OCI-LY7 (cell line): ENCODE data around the gene RTBDN. TPM values are rescaled to one million over a fixed set of nuclear protein-coding genes. Genes with fewer than 3 reads are reported as not detected.

Experiments
- BruUV-seq: library from RNA; stranded (reverse); fragments of 400-500 nt; replicated peaks from 2 replicates; lab custom pipeline; 2021; lab: Mats Ljungman, UMichigan
- CTCF ChIA-PET: fragments of 300-600 bp; sonication (Branson Sonifier 250); formaldehyde crosslinking; loops from one replicate; lab custom pipeline; 2022; ENCODE audit warnings: antibody characterized with exemption; ENCODE audit not compliant: unreplicated experiment; lab: Charles Lee
- POLR2A ChIA-PET: fragments of 300-600 bp; sonication (Branson Sonifier 250); formaldehyde crosslinking; loops from one replicate; lab custom pipeline; 2022; ENCODE audit warnings: antibody characterized with exemption; lab: Charles Lee
- DNase-seq: peaks from one replicate; pipeline ENCODE4 v3.0.0-alpha.2; 2015; ENCODE audit warnings: low spot score
- H2AFZ ChIP-seq: fragments of 200-600 bp; sonication (generic), shearing (Covaris generic); 2 replicates; pipeline ENCODE4 v1.6.1; 2014; ENCODE audit warnings: mild to moderate bottlenecking, antibody characterized with exemption, low read length, moderate library complexity
- H3K27ac ChIP-seq: fragments of 200-600 bp; sonication (generic); 2 replicates; pipeline ENCODE4 v1.5.1; 2014; ENCODE audit warnings: mixed run types, low read depth, mild to moderate bottlenecking, moderate library complexity, low read length, inconsistent platforms; ENCODE audit not compliant: poor library complexity, severe bottlenecking
- H3K36me3 ChIP-seq: fragments of 200-600 bp; sonication (generic); 2 replicates; pipeline ENCODE4 v1.6.1; 2014; ENCODE audit warnings: mild to moderate bottlenecking, antibody characterized with exemption, low read length, moderate library complexity, mixed read lengths; ENCODE audit not compliant: insufficient read depth
- H3K4me1 ChIP-seq: fragments of 200-600 bp; sonication (generic); 2 replicates; pipeline ENCODE4 v1.5.1; 2014; ENCODE audit warnings: mild to moderate bottlenecking, low read length; ENCODE audit not compliant: insufficient read depth, poor library complexity, severe bottlenecking
- H3K4me2 ChIP-seq: fragments of 200-600 bp; sonication (generic); 2 replicates; pipeline ENCODE4 v1.6.1; 2014; ENCODE audit warnings: mild to moderate bottlenecking, low read length
- H3K4me3 ChIP-seq: fragments of 200-600 bp; sonication (generic); 2 replicates; pipeline ENCODE4 v1.5.1; 2014; ENCODE audit warnings: mild to moderate bottlenecking, low read depth, low read length; ENCODE audit not compliant: poor library complexity, severe bottlenecking
- H3K79me2 ChIP-seq: fragments of 200-600 bp; sonication (generic); 2 replicates; pipeline ENCODE4 v1.6.1; 2016; ENCODE audit warnings: low read depth, mild to moderate bottlenecking, low read length, moderate library complexity, mixed read lengths; ENCODE audit not compliant: insufficient read depth
- H3K9me2 ChIP-seq: fragments of 200-600 bp; sonication (generic); 2 replicates; pipeline ENCODE4 v1.6.1; 2016; ENCODE audit warnings: mild to moderate bottlenecking, low read length, mixed read lengths; ENCODE audit not compliant: insufficient read depth
- H3K9me3 ChIP-seq: fragments of 200-600 bp; sonication (generic); 2 replicates; pipeline ENCODE4 v1.6.1; 2014; ENCODE audit warnings: mild to moderate bottlenecking, mixed run types, low read length, mixed read lengths
- H4K20me1 ChIP-seq: fragments of 200-600 bp; sonication (generic); 2 replicates; pipeline ENCODE4 v1.6.1; 2014; ENCODE audit warnings: mild to moderate bottlenecking, antibody characterized with exemption, low read length, moderate library complexity, mixed read lengths; ENCODE audit not compliant: insufficient read depth
- CTCF ChIP-seq: fragments of 200-600 bp; sonication (generic); conservative IDR thresholded peaks from 2 replicates; pipeline ENCODE4 v1.5.1; 2014; ENCODE audit warnings: mild to moderate bottlenecking, antibody characterized with exemption, low read length, moderate library complexity, mixed read lengths
- EZH2phosphoT487 ChIP-seq: fragments of 200-600 bp; sonication (generic); IDR thresholded peaks from 2 replicates; pipeline ENCODE4 v1.6.1; 2018; ENCODE audit warnings: low read depth, borderline replicate concordance, mild to moderate bottlenecking, mixed run types, antibody characterized with exemption, low read length, moderate library complexity, mixed read lengths
- intact Hi-C: fragments of 100-400 bp; cut with micrococcal nuclease; formaldehyde crosslinking; loops from one replicate; pipeline ENCODE4 v1.10.0; 2022; ENCODE audit not compliant: unreplicated experiment
- total RNA-seq, 2 experiments: library from RNA; depleted of rRNA in 1 of 2; stranded (reverse); fragments of >200 nt in 1 of 2; shearing (Covaris generic) in 1 of 2; gene quantifications; 2 replicates each; pipeline ENCODE4 v1.2.3, GENCODE V29; 2014 to 2022

Gene RTBDN
- total RNA-seq, 2 experiments from 2014 or later = 1.2 TPM; not detected in 1

- Histone ChIP-seq H4K20me1 (no peaks in the 10 kb centered on the region), H3K9me3 (no peaks in the 10 kb centered on the region), H3K4me2 (peak overlapping the region; percentile 72), H3K79me2 (no peaks in the 10 kb centered on the region), H3K9me2 (no peaks in the 10 kb centered on the region), H2AFZ (peak overlapping the region; percentile 73; the same call in 1 of the 2 replicates), H3K27ac (no peak overlapping the region), H3K4me1 (peaks cover 45% of the 10 kb centered on the region), H3K4me3 (peak overlapping the region; percentile 70), H3K36me3 (no peaks in the 10 kb centered on the region)
- intact Hi-C loops = no loop called here
- TF ChIP-seq CTCF (peak; percentile 36; the same call in 1 of the 2 replicates), EZH2phosphoT487 (no peak)
- ChIA-PET CTCF (no interaction called here), POLR2A (interaction anchor here (0.5 kb wide), 1 partner anchor 118 kb away, joined by 3 read pairs; no protein-coding TSS in a partner anchor)
- peak; percentile 58 for DNase-seq
- BruUV-seq = no TSS peak
These were observed 427 bp downstream of the RTBDN start for GRCh38 chr19:12833738-12834565.

GRCh38 chr19:12833418-12833737 lies 1.0 kb downstream of the RTBDN start:
- intact Hi-C loops = no loop called here
- H3K4me2 ChIP-seq = peak overlapping the region; percentile 67
- POLR2A ChIA-PET = no interaction called here
- BruUV-seq = no TSS peak
- H2AFZ ChIP-seq = no peak overlapping the region
- H3K4me3 ChIP-seq = peak overlapping the region; percentile 70
- H3K36me3 ChIP-seq = no peaks in the 10 kb centered on the region
- DNase-seq = no peak
- no peak overlapping the region for H3K27ac ChIP-seq
- H3K9me3 ChIP-seq = no peaks in the 10 kb centered on the region
- TF ChIP-seq CTCF (no peak), EZH2phosphoT487 (no peak)
- H3K9me2 ChIP-seq = no peaks in the 10 kb centered on the region
- no peaks in the 10 kb centered on the region for H3K79me2 ChIP-seq
- H4K20me1 ChIP-seq = no peaks in the 10 kb centered on the region
- CTCF ChIA-PET = no interaction called here
- peaks cover 40% of the 10 kb centered on the region for H3K4me1 ChIP-seq

GRCh38 chr19:12828494-12828893 lies 5.9 kb downstream of the RTBDN start:
- intact Hi-C loops = no loop called here
- no TSS peak for BruUV-seq
- Histone ChIP-seq H2AFZ (no peak overlapping the region), H3K4me3 (no peak overlapping the region), H4K20me1 (no peaks in the 10 kb centered on the region), H3K36me3 (no peaks in the 10 kb centered on the region), H3K79me2 (no peaks in the 10 kb centered on the region), H3K9me2 (no peaks in the 10 kb centered on the region), H3K4me1 (peaks cover 8% of the 10 kb centered on the region), H3K9me3 (no peaks in the 10 kb centered on the region), H3K4me2 (peak overlapping the region; percentile 33), H3K27ac (no peak overlapping the region)
- ChIA-PET CTCF (interaction anchor here (0.7 kb wide), 1 partner anchor 19 kb away, joined by 4 read pairs; no protein-coding TSS in a partner anchor), POLR2A (interaction anchor here (0.8 kb wide), 1 partner anchor 15 kb away, joined by 3 read pairs; no protein-coding TSS in a partner anchor)
- TF ChIP-seq CTCF (no peak), EZH2phosphoT487 (no peak)
- peak; percentile 58 for DNase-seq
